B cell (primary cell): ENCODE measurements around the gene IL1RAP.

ENCODE experiments used
- CTCF ChIP-seq: fragments of 200-600 bp; IDR thresholded peaks from one replicate; pipeline ENCODE4 v1.8.0; 2022; ENCODE audit warnings: antibody characterized with exemption, mild to moderate bottlenecking
- EZH2 ChIP-seq: IDR thresholded peaks from 2 replicates; pipeline ENCODE4 v1.6.1; 2012; ENCODE audit warnings: borderline replicate concordance, low read depth, mild to moderate bottlenecking, moderate library complexity, low read length; ENCODE audit not compliant: insufficient read depth, poor library complexity, severe bottlenecking

GRCh38 chr3:190692256-190692655, 178.4 kb downstream of the IL1RAP start:
- TF ChIP-seq CTCF, result no peak
- TF ChIP-seq EZH2, result no peak
